ENCODE measurements around the gene KIF1B. TPM values are rescaled to one million over a fixed set of nuclear protein-coding genes. Genes with fewer than 3 reads are reported as not detected.

Gene KIF1B
- total and polyA plus RNA-seq, 7 donors: 4.8 to 78.4 (median 46.4) TPM

GRCh38 chr1:10288029-10288615, 77.8 kb downstream of the KIF1B start:
- H3K9me3 ChIP-seq: no peaks in the 10 kb centered on the region
- H3K4me3 ChIP-seq: no peak overlapping the region
- intact Hi-C loops (cut with DNase I): no loop called here
- H3K27me3 ChIP-seq: no peaks in the 10 kb centered on the region
- WGBS, 2 donors: 88 to 94% methylated on average over 3 of the region's 3 CpGs
- peak overlapping the region in 3 of 4 donors; percentile 64 to 81 (median 77) for H3K27ac ChIP-seq
- H3K4me1 ChIP-seq: peaks cover 0 to 34% (median 25%) of the 10 kb centered on the region in 4 donors
- no peak for DNase-seq
- TF ChIP-seq POLR2A (IDR thresholded peaks at IDR 0.05) (no peak), EP300 (IDR thresholded peaks at IDR 0.05) (no peak), POLR2AphosphoS5 (IDR thresholded peaks at IDR 0.05) (no peak)
- TF ChIP-seq, protein P1, sequence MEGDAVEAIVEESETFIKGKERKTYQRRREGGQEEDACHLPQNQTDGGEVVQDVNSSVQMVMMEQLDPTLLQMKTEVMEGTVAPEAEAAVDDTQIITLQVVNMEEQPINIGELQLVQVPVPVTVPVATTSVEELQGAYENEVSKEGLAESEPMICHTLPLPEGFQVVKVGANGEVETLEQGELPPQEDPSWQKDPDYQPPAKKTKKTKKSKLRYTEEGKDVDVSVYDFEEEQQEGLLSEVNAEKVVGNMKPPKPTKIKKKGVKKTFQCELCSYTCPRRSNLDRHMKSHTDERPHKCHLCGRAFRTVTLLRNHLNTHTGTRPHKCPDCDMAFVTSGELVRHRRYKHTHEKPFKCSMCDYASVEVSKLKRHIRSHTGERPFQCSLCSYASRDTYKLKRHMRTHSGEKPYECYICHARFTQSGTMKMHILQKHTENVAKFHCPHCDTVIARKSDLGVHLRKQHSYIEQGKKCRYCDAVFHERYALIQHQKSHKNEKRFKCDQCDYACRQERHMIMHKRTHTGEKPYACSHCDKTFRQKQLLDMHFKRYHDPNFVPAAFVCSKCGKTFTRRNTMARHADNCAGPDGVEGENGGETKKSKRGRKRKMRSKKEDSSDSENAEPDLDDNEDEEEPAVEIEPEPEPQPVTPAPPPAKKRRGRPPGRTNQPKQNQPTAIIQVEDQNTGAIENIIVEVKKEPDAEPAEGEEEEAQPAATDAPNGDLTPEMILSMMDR (IDR thresholded peaks at IDR 0.05): no peak
- peaks cover 0 to 66% (median 16%) of the 10 kb centered on the region in 4 donors for H3K36me3 ChIP-seq

DNA sequence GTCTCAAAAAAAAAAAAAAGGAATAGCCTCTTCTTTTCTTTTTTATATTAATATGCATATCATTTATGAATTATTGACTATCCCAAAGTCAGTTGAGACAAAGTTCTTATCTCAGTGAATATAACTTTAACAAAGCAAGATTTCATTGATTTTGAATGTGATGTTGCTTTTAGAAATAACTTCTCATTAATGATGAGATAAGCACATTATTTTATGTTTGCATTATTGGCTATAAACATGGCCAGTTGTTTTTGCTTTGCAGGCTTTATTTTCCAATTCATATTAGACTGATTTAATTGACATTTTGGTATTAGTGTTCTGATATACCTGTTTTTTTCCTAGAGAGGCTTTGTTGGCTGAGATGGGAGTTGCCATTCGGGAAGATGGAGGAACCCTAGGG, 81.3 kb downstream of the KIF1B start:
- Histone ChIP-seq H3K36me3 (peaks cover 5 to 79% (median 30%) of the 10 kb centered on the region in 4 donors), H3K4me1 (peaks cover 0 to 14% (median 9%) of the 10 kb centered on the region in 4 donors), H3K4me3 (no peak overlapping the region), H3K27ac (no peak overlapping the region), H3K27me3 (no peaks in the 10 kb centered on the region), H3K9me3 (no peaks in the 10 kb centered on the region)
- WGBS, 2 donors: 84 to 89% methylated on average over 1 of the region's 1 CpG
- no peak for DNase-seq
- intact Hi-C loops (cut with DNase I): no loop called here
- TF ChIP-seq POLR2A (IDR thresholded peaks at IDR 0.05): no peak
- TF ChIP-seq, protein P1 (IDR thresholded peaks at IDR 0.05): no peak
- TF ChIP-seq POLR2AphosphoS5 (IDR thresholded peaks at IDR 0.05): no peak
- no peak for TF ChIP-seq EP300 (IDR thresholded peaks at IDR 0.05)

DNA sequence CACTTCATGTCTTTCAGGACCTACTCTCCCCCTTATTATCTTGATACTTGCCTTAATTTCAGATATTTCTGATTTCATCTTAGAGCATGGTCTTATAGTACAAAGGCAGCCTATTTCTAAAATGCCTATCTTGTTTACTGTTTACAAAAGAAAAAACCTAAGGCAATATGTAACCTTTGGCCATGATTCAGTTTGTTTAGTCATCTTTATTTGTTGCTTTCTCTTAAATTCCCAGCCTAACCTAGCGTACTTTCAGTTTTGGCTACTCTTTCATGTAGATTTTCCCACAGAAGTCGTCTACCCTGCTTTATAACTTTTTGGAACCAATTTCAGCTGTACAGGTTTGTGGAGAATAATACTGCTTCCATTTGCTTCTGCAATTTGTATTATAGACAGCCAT, 81.8 kb downstream of the KIF1B start:
- Histone ChIP-seq H3K27ac (no peak overlapping the region), H3K4me1 (peaks cover 0 to 9% (median 5%) of the 10 kb centered on the region in 4 donors), H3K9me3 (no peaks in the 10 kb centered on the region), H3K36me3 (peaks cover 10 to 84% (median 33%) of the 10 kb centered on the region in 4 donors), H3K27me3 (no peaks in the 10 kb centered on the region), H3K4me3 (no peak overlapping the region)
- no peak for TF ChIP-seq POLR2AphosphoS5 (IDR thresholded peaks at IDR 0.05)
- TF ChIP-seq, protein P1 (IDR thresholded peaks at IDR 0.05): no peak
- no peak for TF ChIP-seq EP300 (IDR thresholded peaks at IDR 0.05)
- no peak for TF ChIP-seq POLR2A (IDR thresholded peaks at IDR 0.05)
- intact Hi-C loops (cut with DNase I): no loop called here
- DNase-seq: no peak
- 31 to 65% methylated on average over 2 of the region's 2 CpGs for WGBS, 2 donors

- H3K27ac ChIP-seq: no peak overlapping the region
- peaks cover 0 to 7% (median 0%) of the 10 kb centered on the region in 4 donors for H3K4me1 ChIP-seq
- intact Hi-C loops (cut with DNase I): no loop called here
- peaks cover 19 to 89% (median 42%) of the 10 kb centered on the region in 4 donors for H3K36me3 ChIP-seq
- WGBS, 2 donors: 95 to 97% methylated on average over 6 of the region's 6 CpGs
- H3K27me3 ChIP-seq: no peaks in the 10 kb centered on the region
- H3K4me3 ChIP-seq: no peak overlapping the region
- TF ChIP-seq EP300 (IDR thresholded peaks at IDR 0.05): no peak
- TF ChIP-seq, protein P1 (IDR thresholded peaks at IDR 0.05): no peak
- TF ChIP-seq POLR2A (IDR thresholded peaks at IDR 0.05): no peak
- no peak for TF ChIP-seq POLR2AphosphoS5 (IDR thresholded peaks at IDR 0.05)
- DNase-seq: no peak
- H3K9me3 ChIP-seq: no peaks in the 10 kb centered on the region
These were observed 85.2 kb downstream of the KIF1B start for GRCh38 chr1:10295481-10296085.

All from sigmoid colon (tissue), 7 donors.